ENCODE measurements around the gene KIRREL3.

DNA sequence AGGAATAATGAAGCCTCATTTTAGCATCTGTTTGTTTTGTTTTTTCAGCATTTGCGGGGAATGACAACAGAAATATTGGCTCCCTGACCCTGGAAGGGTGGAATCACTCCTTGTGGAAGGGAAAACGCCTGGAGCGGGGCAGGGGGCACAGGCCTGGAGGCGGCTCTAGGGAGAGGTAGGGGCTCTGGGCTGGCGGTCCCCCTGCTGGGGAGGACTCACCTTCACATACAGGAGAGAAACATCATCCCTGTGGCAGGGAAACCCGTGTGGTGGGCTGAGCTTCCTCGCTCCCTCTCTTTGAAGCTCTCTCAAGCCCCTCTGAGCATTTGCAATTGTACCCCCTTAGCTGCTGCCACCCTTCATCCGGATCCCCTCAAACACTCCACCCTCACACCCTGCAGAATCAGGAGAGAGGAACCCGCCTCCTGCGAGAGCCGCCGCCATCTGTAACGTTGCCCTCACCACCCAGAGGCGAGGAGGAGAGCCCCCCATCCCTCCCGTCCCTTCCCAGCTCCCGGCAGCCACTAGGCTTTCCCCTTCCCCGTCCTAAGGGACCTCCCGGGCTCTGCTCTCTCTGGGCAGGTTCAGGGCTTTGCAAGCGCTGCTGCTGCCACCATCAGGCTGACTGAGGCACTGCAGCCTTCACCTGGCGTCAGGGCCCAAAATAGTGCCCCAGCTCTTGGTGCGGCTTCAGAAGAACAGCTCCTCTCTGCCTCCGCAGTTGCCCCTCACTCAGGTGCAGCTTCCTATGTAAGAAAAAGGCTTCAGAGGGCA is 10.4 kb downstream of the KIRREL3 start:
- TF ChIP-seq EZH2 (IDR thresholded peaks at IDR 0.05; ENCODE audit: insufficient read depth, poor library complexity, severe bottlenecking), result no peak
- TF ChIP-seq EZH2phosphoT487 (IDR thresholded peaks at IDR 0.05; ENCODE audit: insufficient read depth, low read depth), result no peak
